GM12891 (cell line): ENCODE measurements around the gene NDUFB10.

Experiments used
- DNase-seq: peaks from one replicate; pipeline ENCODE4 v3.0.0; 2011; ENCODE audit warnings: low spot score; ENCODE audit not compliant: insufficient read length
- FAIRE-seq: peaks from 2 replicates; lab custom pipeline; 2011; peaks lifted over from hg19 to GRCh38; lab: Jason Lieb, UNC
- PAX5 ChIP-seq: IDR thresholded peaks from 2 replicates; pipeline ENCODE4 v1.6.1; 2011; ENCODE audit warnings: low read length, moderate library complexity, mild to moderate bottlenecking; ENCODE audit not compliant: insufficient read depth, severe bottlenecking
- POLR2A ChIP-seq: IDR thresholded peaks from 2 replicates; pipeline ENCODE4 v1.6.1; 2011; ENCODE audit warnings: low read depth, low read length, control low read depth
- POLR2AphosphoS5 ChIP-seq: IDR thresholded peaks from 2 replicates; pipeline ENCODE4 v1.6.1; 2011; ENCODE audit warnings: low read depth, low read length, control low read depth
- POU2F2 ChIP-seq: IDR thresholded peaks from 2 replicates; pipeline ENCODE4 v1.6.1; 2011; ENCODE audit warnings: low read depth, mild to moderate bottlenecking, control low read depth, low read length, moderate library complexity
- SPI1 ChIP-seq: IDR thresholded peaks from 2 replicates; pipeline ENCODE4 v1.6.1; 2011; ENCODE audit warnings: low read depth, low read length, control low read depth
- TAF1 ChIP-seq: IDR thresholded peaks from 2 replicates; pipeline ENCODE4 v1.6.1; 2011; ENCODE audit warnings: low read depth, low read length, control low read depth

The NDUFB10 gene

GRCh38 chr16:1984347-1985225 lies 25.2 kb downstream of the NDUFB10 start:
- DNase-seq (no peak), FAIRE-seq (peak; percentile 51)
- TF ChIP-seq POLR2A = no peak; the same call in none of the 2 replicates
- TF ChIP-seq POLR2AphosphoS5 = no peak
- TF ChIP-seq POU2F2 = no peak
- TF ChIP-seq TAF1 = no peak
- TF ChIP-seq SPI1 = no peak
- no peak for TF ChIP-seq PAX5

GRCh38 chr16:1985466-1986150 lies 26.3 kb downstream of the NDUFB10 start:
- no peak for FAIRE-seq
- DNase-seq = no peak
- TF ChIP-seq POU2F2 (no peak), POLR2AphosphoS5 (no peak), TAF1 (no peak), POLR2A (no peak), PAX5 (no peak), SPI1 (no peak)

- FAIRE-seq (no peak), DNase-seq (no peak)
- TF ChIP-seq POLR2AphosphoS5 (no peak), POU2F2 (no peak), POLR2A (no peak), TAF1 (no peak), SPI1 (no peak), PAX5 (no peak)
Observed at GRCh38 chr16:1987198-1987597, 27.9 kb downstream of the NDUFB10 start.

GRCh38 chr16:1989209-1990100 lies 30.1 kb downstream of the NDUFB10 start, which contains the start of gene SYNGR3:
Gene SYNGR3 (plus strand): TSS chr16:1989970. CDS start chr16:1990103, 133 bp downstream.
- no peak for DNase-seq
- FAIRE-seq = no peak
- TF ChIP-seq POU2F2 (no peak), TAF1 (no peak), POLR2A (no peak), SPI1 (no peak), POLR2AphosphoS5 (no peak), PAX5 (no peak)

DNA sequence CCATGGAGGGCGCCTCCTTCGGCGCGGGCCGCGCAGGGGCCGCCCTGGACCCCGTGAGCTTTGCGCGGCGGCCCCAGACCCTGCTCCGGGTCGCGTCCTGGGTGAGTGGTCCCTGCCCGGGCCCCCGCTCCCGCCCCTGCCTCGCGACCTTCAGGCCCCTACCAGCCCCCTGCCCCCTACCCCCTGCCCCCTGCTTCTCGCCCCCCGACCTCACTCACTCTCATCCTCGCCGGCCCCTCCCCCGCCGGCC lies 30.7 kb downstream of the NDUFB10 start:
- FAIRE-seq (no peak), DNase-seq (no peak)
- TF ChIP-seq TAF1 (no peak), POLR2AphosphoS5 (no peak), PAX5 (no peak), POU2F2 (no peak), POLR2A (no peak), SPI1 (no peak)

DNA sequence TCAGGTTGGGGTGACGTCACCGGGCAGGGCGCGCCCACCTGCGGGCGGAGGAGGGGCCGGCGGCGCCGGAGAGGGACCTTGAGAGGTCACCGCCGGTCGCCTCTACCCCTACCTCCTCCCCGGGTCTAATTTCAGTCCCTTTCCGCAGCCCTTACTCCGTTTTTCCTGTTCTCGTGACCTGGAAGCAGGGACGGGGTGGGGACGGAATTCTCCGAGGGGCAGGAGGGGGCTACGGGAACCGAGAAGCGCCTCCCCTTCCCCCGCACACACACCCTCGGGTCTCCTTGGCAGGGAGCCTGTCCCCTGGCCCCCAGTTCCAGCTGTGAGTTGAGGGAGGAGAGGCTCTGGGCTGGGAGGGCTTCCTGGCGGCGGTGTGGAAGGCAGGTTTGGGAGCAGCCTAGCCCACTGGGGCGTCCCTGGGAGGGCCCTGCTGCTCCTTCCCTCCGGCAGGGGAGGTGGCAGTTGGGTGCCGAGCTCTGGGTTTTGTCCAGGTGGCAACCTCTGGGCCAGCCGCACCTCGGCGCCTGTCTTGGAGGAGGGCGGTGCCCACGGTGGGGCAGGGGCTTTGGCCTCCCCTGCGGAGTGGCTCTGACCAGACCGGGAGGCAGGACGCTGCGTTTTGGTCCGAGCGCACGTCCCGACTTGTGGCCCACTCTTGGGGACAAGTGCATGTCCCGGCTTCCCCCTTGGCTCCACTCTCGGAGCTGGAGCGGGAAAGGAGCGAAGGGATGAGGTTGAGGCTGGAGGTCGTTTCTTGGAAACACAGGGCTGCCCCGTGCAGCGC lies 31.2 kb downstream of the NDUFB10 start:
- TF ChIP-seq POLR2AphosphoS5 (no peak), SPI1 (no peak), POU2F2 (no peak), TAF1 (no peak), POLR2A (no peak), PAX5 (no peak)
- no peak for DNase-seq
- FAIRE-seq = peak; percentile 45

GRCh38 chr16:1991135-1991551 lies 31.8 kb downstream of the NDUFB10 start:
- DNase-seq (no peak), FAIRE-seq (peak; percentile 93)
- TF ChIP-seq TAF1 = no peak
- TF ChIP-seq POU2F2 = peak; percentile 82

- DNase-seq (no peak), FAIRE-seq (no peak)
- TF ChIP-seq POU2F2 (no peak), POLR2AphosphoS5 (no peak), POLR2A (no peak), TAF1 (no peak), PAX5 (no peak), SPI1 (no peak)
Observed at GRCh38 chr16:1991588-1991947, 32.2 kb downstream of the NDUFB10 start.
